SK-N-SH treated with all-trans-retinoic acid at 6 μM for 48 hours (cell line): ENCODE results near the gene ZNF536.

ENCODE experiments used
- CREB5 ChIP-seq: fragments of 250-450 bp; sonication (Bioruptor Pico); IDR thresholded peaks from 2 replicates; pipeline ENCODE4 v1.5.1; 2020; ENCODE audit warnings: low read depth, mild to moderate bottlenecking, moderate library complexity
- ESRRG ChIP-seq: fragments of 250-450 bp; sonication (Bioruptor Pico); IDR thresholded peaks from 2 replicates; pipeline ENCODE4 v1.6.1; 2021; ENCODE audit warnings: mild to moderate bottlenecking
- GLIS3 ChIP-seq: fragments of 250-450 bp; sonication (Bioruptor Pico); IDR thresholded peaks from 2 replicates; pipeline ENCODE4 v1.5.0; 2020; ENCODE audit warnings: mild to moderate bottlenecking, moderate library complexity
- OSR1 ChIP-seq: fragments of 250-450 bp; sonication (Bioruptor Pico); IDR thresholded peaks from 2 replicates; pipeline ENCODE4 v1.8.0; 2022; ENCODE audit warnings: moderate library complexity, mild to moderate bottlenecking, inconsistent platforms
- PATZ1 ChIP-seq: fragments of 250-450 bp; sonication (Bioruptor Pico); IDR thresholded peaks from 2 replicates; pipeline ENCODE4 v1.8.0; 2020; ENCODE audit warnings: mild to moderate bottlenecking, moderate library complexity, borderline replicate concordance
- PPARA ChIP-seq: fragments of 250-450 bp; sonication (Bioruptor Pico); IDR thresholded peaks from 2 replicates; pipeline ENCODE4 v1.5.0; 2020; ENCODE audit warnings: mild to moderate bottlenecking, borderline replicate concordance
- ZFP3 ChIP-seq: fragments of 250-450 bp; sonication (Bioruptor Pico); IDR thresholded peaks from 2 replicates; pipeline ENCODE4 v1.5.0; 2020; ENCODE audit warnings: mild to moderate bottlenecking, moderate library complexity
- ZFP30 ChIP-seq: fragments of 450-650 bp; formaldehyde crosslinking; IDR thresholded peaks from 2 replicates; pipeline ENCODE4 v1.5.0; 2022; ENCODE audit warnings: mild to moderate bottlenecking, moderate library complexity
- ZNF565 ChIP-seq: fragments of 450-650 bp; formaldehyde crosslinking; conservative IDR thresholded peaks from 2 replicates; pipeline ENCODE4 v1.5.0; 2020; ENCODE audit warnings: low read depth, mild to moderate bottlenecking, moderate library complexity
- ZNF8 ChIP-seq: fragments of 450-650 bp; formaldehyde crosslinking; IDR thresholded peaks from 2 replicates; pipeline ENCODE4 v1.5.0; 2020; ENCODE audit warnings: mild to moderate bottlenecking, moderate library complexity

GRCh38 chr19:30557927-30558557 is 185.9 kb downstream of the ZNF536 start:
- TF ChIP-seq ESRRG (CRISPR knock-in tag) (no peak), CREB5 (CRISPR knock-in tag) (no peak), ZNF565 (no peak), ZFP3 (no peak), PATZ1 (CRISPR knock-in tag) (no peak), ZNF8 (CRISPR knock-in tag) (no peak), PPARA (no peak), ZFP30 (CRISPR knock-in tag) (no peak), GLIS3 (CRISPR knock-in tag) (no peak), OSR1 (CRISPR knock-in tag) (no peak)
